Activated CD4-positive, alpha-beta T cell treated with anti-CD3 and anti-CD28 coated beads for 24 hours (primary cell): ENCODE measurements around the gene EPG5.
"Not testable (repeated sequence)": the region's sequence is repeated elsewhere in the genome, so short reads cannot be mapped to it uniquely, and the experiment has no call there.

Experiments used
- DNase-seq, 2 donors: peaks; one replicate each; pipeline ENCODE4 v3.0.0-alpha.2; 2020; ENCODE audit warnings: low read depth in 2 of 2

Gene EPG5

GRCh38 chr18:45814733-45815132, 152.4 kb downstream of the EPG5 start:
- not testable (repeated sequence) for DNase-seq

GRCh38 chr18:45807144-45807543, 160.0 kb downstream of the EPG5 start:
- DNase-seq, result peak in 1 of 2 donors; percentile 14

- no peak for DNase-seq
Observed at GRCh38 chr18:45806226-45806625, 160.9 kb downstream of the EPG5 start.

GRCh38 chr18:45805551-45805950, 161.6 kb downstream of the EPG5 start:
- no peak for DNase-seq

GRCh38 chr18:45802814-45803492, 164.2 kb downstream of the EPG5 start:
- DNase-seq, result no peak

GRCh38 chr18:45801416-45802004, 165.6 kb downstream of the EPG5 start:
- DNase-seq, result no peak
